Spleen (tissue), 11 donors: ENCODE data around the gene ERC2. TPM values are rescaled to one million over a fixed set of nuclear protein-coding genes. Genes with fewer than 3 reads are reported as not detected.

Experiments used
- DNase-seq: peaks from one replicate; pipeline ENCODE4 v3.0.0-alpha.2; 2020
- H3K27ac ChIP-seq, 8 donors: fragments of 200-600 bp; sonication (generic) in 7 of 8; 1 replicate in 4 of 8; 2 replicates in 4 of 8; pipeline versions ENCODE4 v1.5.0 to v1.8.0; 2016 to 2021; ENCODE audit warnings: inconsistent platforms in 4 of 8, mild to moderate bottlenecking in 4 of 8, moderate library complexity in 1 of 8
- H3K27me3 ChIP-seq, 7 donors: fragments of 200-600 bp; sonication (generic) in 6 of 7; replicated peaks in 1 of 7; 1 replicate in 4 of 7; 2 replicates in 3 of 7; pipeline versions ENCODE4 v1.5.0 to v1.8.0; 2016 to 2021; ENCODE audit warnings: inconsistent platforms in 3 of 7, mild to moderate bottlenecking in 1 of 7
- H3K36me3 ChIP-seq, 6 donors: fragments of 200-600 bp; sonication (generic) in 5 of 6; 1 replicate in 4 of 6; 2 replicates in 2 of 6; pipeline versions ENCODE4 v1.5.0 to v1.8.0; 2016 to 2021; ENCODE audit warnings: inconsistent platforms in 2 of 6
- H3K4me1 ChIP-seq, 6 donors: fragments of 200-600 bp; sonication (generic) in 5 of 6; 1 replicate in 3 of 6; 2 replicates in 3 of 6; pipeline versions ENCODE4 v1.5.0 to v1.8.0; 2016 to 2021; ENCODE audit warnings: inconsistent platforms in 3 of 6
- H3K4me3 ChIP-seq, 8 donors: fragments of 200-600 bp; sonication (generic) in 7 of 8; 1 replicate in 4 of 8; 2 replicates in 4 of 8; pipeline versions ENCODE4 v1.5.0 to v1.8.0; 2016 to 2021; ENCODE audit warnings: inconsistent platforms in 4 of 8, mild to moderate bottlenecking in 4 of 8, moderate library complexity in 2 of 8
- H3K9me3 ChIP-seq, 8 donors: fragments of 200-600 bp; sonication (generic) in 7 of 8; 1 replicate in 4 of 8; 2 replicates in 4 of 8; pipeline versions ENCODE4 v1.5.0 to v1.8.0; 2016 to 2021; ENCODE audit warnings: inconsistent platforms in 4 of 8
- CTCF ChIP-seq, 11 experiments: fragments of 200-600 bp in 7 of 11; fragments of 450-650 bp in 4 of 11; sonication (generic) in 4 of 11; IDR thresholded peaks in 8 of 11; conservative IDR thresholded peaks in 3 of 11; 1 replicate in 7 of 11; 2 replicates in 4 of 11; pipeline versions ENCODE4 v1.4.0 to v1.8.0; 2016 to 2021; ENCODE audit warnings: antibody characterized with exemption in 11 of 11, inconsistent platforms in 4 of 11, mild to moderate bottlenecking in 1 of 11
- POLR2A ChIP-seq, 3 donors: fragments of 450-650 bp; IDR thresholded peaks; one replicate each; pipeline ENCODE4 v1.5.1; 2017; ENCODE audit warnings: antibody characterized with exemption in 3 of 3, mild to moderate bottlenecking in 1 of 3
- POLR2AphosphoS5 ChIP-seq, 3 donors: sonication (generic); formaldehyde crosslinking; IDR thresholded peaks; one replicate each; pipeline ENCODE4 v1.5.1; 2017; ENCODE audit warnings: antibody characterized with exemption in 3 of 3
- WGBS, 5 donors: extraction: QIAGEN DNeasy Blood & Tissue Kit in 3 of 5; methylation state at CpG; one replicate each; pipeline versions ENCODE4 v1.1.5 to v1.1.7; 2013 to 2018; 5-methylcytosine and 5-hydroxymethylcytosine counted together
- intact Hi-C: fragments of 100-400 bp; cut with DNase I; formaldehyde crosslinking; loops from one replicate; pipeline ENCODE4 v1.15.0; 2023; ENCODE audit warnings: low total_unique reads
- polyA plus RNA-seq, 3 donors: library from polyadenylated mRNA; stranded (reverse); fragments of 200-250 nt; gene quantifications; one replicate each; pipeline ENCODE4 v1.2.1, GENCODE V29; 2013
- total RNA-seq, 7 donors: library from RNA; depleted of rRNA in 3 of 7; stranded (reverse); fragments of >200 nt in 3 of 7; fragmentation: NEBNext Ultra II Directional in 4 of 7; extraction: Animal tissue kit (Norgen Biotek cat#: 25700) in 4 of 7; gene quantifications; one replicate each; pipeline versions ENCODE4 v1.1.0 to v1.2.1, GENCODE V29; 2016 to 2021
- donor health status: healthy with polysubstance abuse.
- donor health status: DM: no; HTN: no; CAD: no; lungs with moderate emphysema.
- donor health status: DM: no; HTN: no; CAD: no.
- donor health status: Bipolar disorder and iron deficiency.
- donor health status: healthy.
- donor health status: DM: no; HTN: no; CAD: no.
- donor health status: DM: yes; HTN: yes; CAD: no.

The ERC2 gene
- total and polyA plus RNA-seq, 10 donors, result 0.04 to 4.9 (median 0.39) TPM

GRCh38 chr3:56291953-56292352, 176.3 kb downstream of the ERC2 start:
- WGBS, 5 donors, result 70 to 85% (median 78%) methylated on average over 3 of the region's 3 CpGs
- no peaks in the 10 kb centered on the region for H3K4me1 ChIP-seq
- peaks cover 0 to 8% (median 0%) of the 10 kb centered on the region in 7 donors for H3K27me3 ChIP-seq
- DNase-seq, result no peak
- intact Hi-C loops, result no loop called here
- H3K36me3 ChIP-seq, result no peaks in the 10 kb centered on the region
- no peak for TF ChIP-seq POLR2A (IDR thresholded peaks at IDR 0.05)
- no peak for TF ChIP-seq POLR2AphosphoS5 (IDR thresholded peaks at IDR 0.05)
- TF ChIP-seq CTCF (IDR thresholded peaks at IDR 0.05 in 8 of 11, conservative IDR thresholded peaks at IDR 0.05 in 3 of 11), result no peak
- no peak overlapping the region for H3K4me3 ChIP-seq
- H3K27ac ChIP-seq, result no peak overlapping the region
- no peaks in the 10 kb centered on the region for H3K9me3 ChIP-seq

- Histone ChIP-seq H3K9me3 (no peaks in the 10 kb centered on the region), H3K4me1 (no peaks in the 10 kb centered on the region), H3K27ac (no peak overlapping the region), H3K36me3 (no peaks in the 10 kb centered on the region), H3K4me3 (no peak overlapping the region), H3K27me3 (peaks cover 0 to 6% (median 0%) of the 10 kb centered on the region in 7 donors)
- WGBS, 5 donors, result 74 to 81% (median 79%) methylated on average over 3 of the region's 3 CpGs
- DNase-seq, result no peak
- intact Hi-C loops, result no loop called here
- TF ChIP-seq POLR2A (IDR thresholded peaks at IDR 0.05) (no peak), POLR2AphosphoS5 (IDR thresholded peaks at IDR 0.05) (no peak), CTCF (IDR thresholded peaks at IDR 0.05 in 8 of 11, conservative IDR thresholded peaks at IDR 0.05 in 3 of 11) (no peak)
These were observed 177.0 kb downstream of the ERC2 start for GRCh38 chr3:56291244-56291680.

GRCh38 chr3:56290374-56290773, 177.9 kb downstream of the ERC2 start:
- WGBS, 5 donors, result 69 to 87% (median 76%) methylated on average over 2 of the region's 2 CpGs
- Histone ChIP-seq H3K36me3 (no peaks in the 10 kb centered on the region), H3K4me3 (no peak overlapping the region), H3K27me3 (no peaks in the 10 kb centered on the region), H3K27ac (no peak overlapping the region), H3K4me1 (no peaks in the 10 kb centered on the region), H3K9me3 (no peaks in the 10 kb centered on the region)
- TF ChIP-seq POLR2A (IDR thresholded peaks at IDR 0.05) (no peak), CTCF (IDR thresholded peaks at IDR 0.05 in 8 of 11, conservative IDR thresholded peaks at IDR 0.05 in 3 of 11) (no peak)
- DNase-seq, result no peak
- intact Hi-C loops, result no loop called here

GRCh38 chr3:56288258-56288657, 180.0 kb downstream of the ERC2 start:
- no peaks in the 10 kb centered on the region for H3K9me3 ChIP-seq
- intact Hi-C loops, result no loop called here
- H3K27ac ChIP-seq, result no peak overlapping the region
- TF ChIP-seq POLR2AphosphoS5 (IDR thresholded peaks at IDR 0.05) (no peak), CTCF (IDR thresholded peaks at IDR 0.05 in 8 of 11, conservative IDR thresholded peaks at IDR 0.05 in 3 of 11) (no peak), POLR2A (IDR thresholded peaks at IDR 0.05) (no peak)
- H3K4me1 ChIP-seq, result no peaks in the 10 kb centered on the region
- H3K36me3 ChIP-seq, result no peaks in the 10 kb centered on the region
- H3K27me3 ChIP-seq, result peaks cover 0 to 5% (median 0%) of the 10 kb centered on the region in 7 donors
- DNase-seq, result no peak
- WGBS, 5 donors, result 81 to 90% (median 84%) methylated on average over 4 of the region's 4 CpGs
- H3K4me3 ChIP-seq, result no peak overlapping the region
